DND-41 (cell line): Measurements from ENCODE around the gene TFAP2E.

Experiments used
- ATAC-seq: fragments of 200-7000 bp; cut with Tn5 transposase; 3 replicates; pipeline ENCODE4 v1.9.1; 2021; ENCODE audit warnings: low read depth; ENCODE audit not compliant: insufficient read depth
- DNase-seq: peaks from one replicate; pipeline ENCODE4 v3.0.0-alpha.2; 2020
- H2AFZ ChIP-seq: 2 replicates; pipeline ENCODE4 v1.6.0; 2012; ENCODE audit warnings: low read depth, low read length
- H3K27ac ChIP-seq: 2 replicates; pipeline ENCODE4 v1.5.1; 2012; ENCODE audit warnings: low read length, inconsistent platforms
- H3K27me3 ChIP-seq: fragments of 200-600 bp; sonication (generic); 2 replicates; pipeline ENCODE4 v1.6.0; 2012; ENCODE audit warnings: low read length, mild to moderate bottlenecking, inconsistent platforms; ENCODE audit not compliant: insufficient read depth, poor library complexity
- H3K36me3 ChIP-seq: 2 replicates; pipeline ENCODE4 v1.5.1; 2012; ENCODE audit warnings: low read length, inconsistent platforms; ENCODE audit not compliant: insufficient read depth
- H3K4me1 ChIP-seq: 2 replicates; pipeline ENCODE4 v1.5.1; 2012; ENCODE audit warnings: mild to moderate bottlenecking, low read length; ENCODE audit not compliant: insufficient read depth
- H3K4me2 ChIP-seq: 2 replicates; pipeline ENCODE4 v1.6.0; 2012; ENCODE audit warnings: mild to moderate bottlenecking, moderate library complexity, low read length, inconsistent platforms; ENCODE audit not compliant: insufficient read depth
- H3K4me3 ChIP-seq, 2 experiments: fragments of 200-600 bp in 1 of 2; shearing (Covaris generic) in 1 of 2; 2 replicates each; pipeline ENCODE4 v1.5.1; 2012 to 2016; ENCODE audit warnings: inconsistent platforms in 2 of 2, low read length in 2 of 2, mild to moderate bottlenecking in 2 of 2, low read depth in 1 of 2, moderate library complexity in 1 of 2
- H3K79me2 ChIP-seq: 2 replicates; pipeline ENCODE4 v1.6.0; 2012; ENCODE audit warnings: low read length, inconsistent platforms; ENCODE audit not compliant: insufficient read depth
- H3K9ac ChIP-seq: 2 replicates; pipeline ENCODE4 v1.6.0; 2012; ENCODE audit warnings: low read depth, mild to moderate bottlenecking, inconsistent platforms, low read length, moderate library complexity
- H3K9me3 ChIP-seq: 2 replicates; pipeline ENCODE4 v1.5.1; 2012; ENCODE audit warnings: low read length, moderate library complexity, mild to moderate bottlenecking, inconsistent platforms; ENCODE audit not compliant: insufficient read depth, severe bottlenecking
- H4K20me1 ChIP-seq: 2 replicates; pipeline ENCODE4 v1.6.0; 2012; ENCODE audit warnings: low read length; ENCODE audit not compliant: insufficient read depth
- EZH2 ChIP-seq: IDR thresholded peaks from 3 replicates; pipeline ENCODE4 v1.6.1; 2012; ENCODE audit warnings: borderline replicate concordance, low read depth, mild to moderate bottlenecking, moderate library complexity, low read length, inconsistent platforms; ENCODE audit not compliant: severe bottlenecking
- TF ChIP-seq, protein P1 (sequence below): IDR thresholded peaks from 2 replicates; pipeline ENCODE4 v1.5.1; 2012; ENCODE audit warnings: borderline replicate concordance, low read length, moderate library complexity, mild to moderate bottlenecking; ENCODE audit not compliant: poor library complexity, severe bottlenecking; ENCODE audit errors: extremely low read depth

TFAP2E gene

GRCh38 chr1:35574125-35574654, 1.1 kb downstream of the TFAP2E start:
- ATAC-seq, result no peak
- DNase-seq, result no peak
- no peak overlapping the region for H2AFZ ChIP-seq
- no peak overlapping the region for H3K4me2 ChIP-seq
- no peaks in the 10 kb centered on the region for H4K20me1 ChIP-seq
- no peak overlapping the region for H3K4me3 ChIP-seq
- no peak overlapping the region for H3K27ac ChIP-seq
- no peaks in the 10 kb centered on the region for H3K9me3 ChIP-seq
- H3K4me1 ChIP-seq, result peaks cover 34% of the 10 kb centered on the region
- H3K9ac ChIP-seq, result no peak overlapping the region
- no peaks in the 10 kb centered on the region; the same call in 1 of the 2 replicates for H3K79me2 ChIP-seq
- no peaks in the 10 kb centered on the region for H3K27me3 ChIP-seq
- H3K36me3 ChIP-seq, result 0 out of 2 replicates have a peak, but pooled peaks cover 3% of the 10 kb centered on the region
- TF ChIP-seq EZH2, result no peak
- TF ChIP-seq, protein P1, sequence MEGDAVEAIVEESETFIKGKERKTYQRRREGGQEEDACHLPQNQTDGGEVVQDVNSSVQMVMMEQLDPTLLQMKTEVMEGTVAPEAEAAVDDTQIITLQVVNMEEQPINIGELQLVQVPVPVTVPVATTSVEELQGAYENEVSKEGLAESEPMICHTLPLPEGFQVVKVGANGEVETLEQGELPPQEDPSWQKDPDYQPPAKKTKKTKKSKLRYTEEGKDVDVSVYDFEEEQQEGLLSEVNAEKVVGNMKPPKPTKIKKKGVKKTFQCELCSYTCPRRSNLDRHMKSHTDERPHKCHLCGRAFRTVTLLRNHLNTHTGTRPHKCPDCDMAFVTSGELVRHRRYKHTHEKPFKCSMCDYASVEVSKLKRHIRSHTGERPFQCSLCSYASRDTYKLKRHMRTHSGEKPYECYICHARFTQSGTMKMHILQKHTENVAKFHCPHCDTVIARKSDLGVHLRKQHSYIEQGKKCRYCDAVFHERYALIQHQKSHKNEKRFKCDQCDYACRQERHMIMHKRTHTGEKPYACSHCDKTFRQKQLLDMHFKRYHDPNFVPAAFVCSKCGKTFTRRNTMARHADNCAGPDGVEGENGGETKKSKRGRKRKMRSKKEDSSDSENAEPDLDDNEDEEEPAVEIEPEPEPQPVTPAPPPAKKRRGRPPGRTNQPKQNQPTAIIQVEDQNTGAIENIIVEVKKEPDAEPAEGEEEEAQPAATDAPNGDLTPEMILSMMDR, result no peak

GRCh38 chr1:35574655-35575415, 1.7 kb downstream of the TFAP2E start:
- no peak overlapping the region for H2AFZ ChIP-seq
- no peak for TF ChIP-seq EZH2
- TF ChIP-seq, protein P1, result no peak

DNA sequence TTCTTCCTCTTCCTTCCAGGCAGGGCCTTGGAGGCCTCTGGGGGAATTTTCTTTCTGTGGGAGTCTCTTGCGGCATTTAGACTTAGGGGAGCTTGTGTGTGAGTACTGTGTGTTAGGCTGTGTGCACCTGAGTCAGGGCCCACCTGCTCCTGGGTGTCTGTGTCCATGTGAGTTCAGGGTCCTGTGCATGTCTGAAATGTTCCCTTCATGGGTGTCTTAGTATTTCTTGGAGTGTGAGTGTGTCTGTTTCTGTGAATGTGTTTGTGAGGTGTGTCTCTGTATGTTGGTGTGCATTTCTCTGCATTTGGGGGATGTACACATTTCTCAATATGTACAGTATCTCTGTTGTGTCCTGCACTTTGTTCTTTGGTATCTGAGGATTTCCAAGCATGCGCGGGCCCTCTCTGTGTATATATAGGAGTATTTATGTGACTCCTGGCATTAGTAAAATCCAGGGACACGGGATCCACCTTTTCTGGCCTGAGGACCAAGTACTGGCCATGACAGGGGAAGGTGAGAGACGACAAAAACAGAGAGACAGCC, 2.4 kb downstream of the TFAP2E start:
- Histone ChIP-seq H3K4me2 (0 out of 2 replicates have a peak overlapping the region, but pooled peaks have one; percentile 82), H3K27ac (peak overlapping the region; percentile 69), H3K4me3 (no peak overlapping the region), H2AFZ (no peak overlapping the region), H3K36me3 (0 out of 2 replicates have a peak, but pooled peaks cover 3% of the 10 kb centered on the region), H4K20me1 (no peaks in the 10 kb centered on the region), H3K9me3 (no peaks in the 10 kb centered on the region), H3K27me3 (no peaks in the 10 kb centered on the region), H3K79me2 (no peaks in the 10 kb centered on the region; the same call in 1 of the 2 replicates), H3K4me1 (peaks cover 34% of the 10 kb centered on the region), H3K9ac (no peak overlapping the region)
- DNase-seq (no peak), ATAC-seq (no peak)
- no peak for TF ChIP-seq EZH2
- TF ChIP-seq, protein P1, result no peak

More at GRCh38 chr1:35574655-35575415, 1.7 kb downstream of the TFAP2E start:
- DNase-seq (no peak), ATAC-seq (no peak)
- no peak overlapping the region for H3K4me3 ChIP-seq
- H3K79me2 ChIP-seq, result no peaks in the 10 kb centered on the region; the same call in 1 of the 2 replicates
- H3K9me3 ChIP-seq, result no peaks in the 10 kb centered on the region
- no peaks in the 10 kb centered on the region for H4K20me1 ChIP-seq
- H3K36me3 ChIP-seq, result 0 out of 2 replicates have a peak, but pooled peaks cover 3% of the 10 kb centered on the region
- H3K27ac ChIP-seq, result no peak overlapping the region
- no peak overlapping the region for H3K4me2 ChIP-seq
- no peak overlapping the region for H3K9ac ChIP-seq
- peaks cover 34% of the 10 kb centered on the region for H3K4me1 ChIP-seq
- H3K27me3 ChIP-seq, result no peaks in the 10 kb centered on the region
